Ovary (tissue), 3 donors: ENCODE data around the gene ETNK1.

Experiments used
- CTCF ChIP-seq, 3 donors: fragments of 450-650 bp in 2 of 3; fragments of 200-600 bp in 1 of 3; IDR thresholded peaks; one replicate each; pipeline versions ENCODE4 v1.5.1 to v1.8.0; 2016 to 2022; ENCODE audit warnings: antibody characterized with exemption in 3 of 3, mild to moderate bottlenecking in 1 of 3
- POLR2A ChIP-seq: fragments of 450-650 bp; IDR thresholded peaks from one replicate; pipeline ENCODE4 v1.6.1; 2017; ENCODE audit warnings: antibody characterized with exemption, mild to moderate bottlenecking, moderate library complexity
- donor health status: DM: no; HTN: no; CAD: no.

GRCh38 chr12:22648668-22649067 is 23.7 kb downstream of the ETNK1 start:
- TF ChIP-seq POLR2A = no peak
- TF ChIP-seq CTCF (IDR thresholded peaks at IDR 0.05) = no peak
